Stimulated activated CD4-positive, alpha-beta T cell treated with anti-CD3 and anti-CD28 coated beads, Interleukin-2, amount 100 ng/mL, for 24 hours (primary cell): ENCODE results near the gene AUTS2.
"Not testable (repeated sequence)": the region's sequence is repeated elsewhere in the genome, so short reads cannot be mapped to it uniquely, and the experiment has no call there.

ENCODE experiments used
- DNase-seq, 2 donors: peaks; one replicate each; pipeline ENCODE4 v3.0.0-alpha.2; 2020

AUTS2 gene

GRCh38 chr7:70579397-70580097, 981.3 kb downstream of the AUTS2 start:
- no peak for DNase-seq

DNA sequence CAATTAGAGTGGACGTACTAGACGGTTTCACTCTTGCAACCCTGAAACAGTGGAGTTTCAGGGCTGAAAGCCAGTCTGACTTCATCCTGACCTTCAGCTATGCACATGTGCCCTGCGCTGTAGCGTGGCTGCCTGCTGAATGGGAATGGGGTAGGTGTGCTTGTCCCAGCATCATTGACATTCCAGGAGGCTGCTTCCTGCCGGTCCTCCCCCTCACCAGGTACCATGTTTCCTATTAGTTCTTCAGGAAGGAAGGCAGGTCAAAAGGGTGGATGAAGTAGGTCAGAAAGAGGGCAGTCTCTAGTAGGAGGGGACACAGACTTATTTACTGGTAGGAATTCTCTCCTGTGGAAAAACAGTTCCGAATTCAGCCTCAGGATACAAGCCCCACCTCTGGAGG, 981.9 kb downstream of the AUTS2 start:
- DNase-seq: no peak

GRCh38 chr7:70582927-70583895, 984.9 kb downstream of the AUTS2 start:
- no peak for DNase-seq

GRCh38 chr7:70583965-70584883, 985.9 kb downstream of the AUTS2 start:
- DNase-seq: no peak

- no peak for DNase-seq
Measured at GRCh38 chr7:70585071-70585470, 986.8 kb downstream of the AUTS2 start.

- no peak for DNase-seq
Measured at GRCh38 chr7:70586822-70587221, 988.5 kb downstream of the AUTS2 start.

DNA sequence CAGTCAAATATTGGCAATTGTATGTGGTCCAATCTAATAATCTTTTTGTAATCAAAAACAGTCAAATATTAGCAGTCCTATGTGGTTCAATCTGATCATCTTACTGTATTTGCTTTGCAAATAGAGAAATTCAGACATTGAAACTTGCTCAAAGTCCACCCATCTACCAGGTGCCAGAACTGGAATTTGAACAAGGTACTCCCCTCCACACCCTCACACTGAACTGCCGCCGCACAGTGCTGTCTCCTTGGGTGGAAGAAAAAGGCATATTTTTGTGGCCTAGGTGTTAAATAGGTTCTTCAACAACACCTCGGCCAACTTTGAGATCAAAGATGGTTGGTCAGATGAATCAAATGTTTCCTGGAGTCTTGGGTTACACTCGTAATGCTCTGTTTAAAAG, 989.5 kb downstream of the AUTS2 start:
- DNase-seq: no peak

DNA sequence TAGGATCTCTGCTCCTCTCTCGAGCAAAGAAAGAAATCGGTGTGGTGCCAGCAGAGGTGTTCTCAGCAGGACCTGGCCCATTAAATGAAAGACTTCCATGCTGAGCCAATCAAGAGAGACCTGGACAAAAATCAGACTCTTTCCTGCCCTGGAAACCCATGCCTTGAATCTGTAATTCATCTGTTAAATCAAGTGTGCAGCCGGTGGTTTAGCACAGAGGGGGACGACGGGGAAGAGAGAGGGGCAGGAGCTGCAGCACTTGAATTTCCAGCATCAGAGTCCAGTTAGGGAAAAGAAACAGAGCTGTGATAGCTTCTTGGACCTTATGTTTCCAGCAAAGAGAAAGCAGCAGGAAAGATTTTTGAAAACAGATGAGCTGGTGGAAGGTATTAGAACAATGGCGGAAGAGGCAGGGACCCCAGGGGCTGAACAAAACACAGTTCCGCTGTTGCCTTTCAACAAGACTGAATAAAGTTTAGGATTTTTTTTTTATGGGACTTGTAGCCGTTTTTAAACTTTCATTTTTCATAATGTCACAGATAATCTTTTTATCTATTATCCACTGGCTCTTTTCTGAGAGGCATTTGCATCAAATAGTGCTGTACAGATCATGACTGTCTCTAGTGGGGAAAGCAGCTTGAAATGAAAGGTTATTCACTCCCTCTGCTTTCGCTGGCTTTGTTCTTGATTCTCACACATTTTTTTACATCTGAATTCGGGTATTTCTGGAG, 990.1 kb downstream of the AUTS2 start:
- no peak for DNase-seq

- DNase-seq: no peak
Measured at GRCh38 chr7:70589010-70589409, 990.7 kb downstream of the AUTS2 start.

GRCh38 chr7:70589590-70589989, 991.3 kb downstream of the AUTS2 start:
- DNase-seq: no peak

DNA sequence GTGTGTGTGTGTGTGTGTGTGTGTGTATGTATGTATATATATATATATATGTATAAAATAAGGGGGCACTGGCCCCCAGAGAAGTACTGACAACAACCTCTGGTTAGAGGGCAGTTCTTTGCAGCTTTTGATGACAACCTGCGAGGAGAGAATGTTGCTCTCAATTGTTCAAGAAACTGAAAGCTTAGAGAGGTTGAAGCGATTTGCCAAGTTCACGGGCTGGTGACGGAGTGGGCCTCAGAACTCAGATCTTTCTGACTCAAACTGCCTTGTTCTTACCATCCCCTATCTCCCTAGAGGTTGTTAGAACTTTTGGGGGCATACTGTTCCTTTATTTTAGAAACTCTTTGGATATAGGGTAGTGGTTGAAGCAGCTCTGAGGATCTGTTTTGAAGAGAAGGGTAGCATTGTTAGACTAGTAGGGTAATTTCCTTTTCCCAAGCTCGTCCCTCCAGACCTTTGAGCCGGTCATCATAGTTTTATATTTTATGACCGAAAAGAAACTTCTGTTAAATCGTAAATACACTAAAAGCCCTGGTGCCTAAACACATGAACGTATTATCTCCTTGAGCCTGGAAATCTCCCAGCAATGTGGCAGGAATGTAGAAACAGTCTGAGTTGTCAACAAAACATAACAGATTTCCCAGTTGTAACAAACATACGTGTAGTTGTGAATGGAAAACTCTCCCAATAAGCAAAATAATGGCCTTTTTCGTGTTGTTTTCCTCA, 992.0 kb downstream of the AUTS2 start:
- no peak for DNase-seq

GRCh38 chr7:70591643-70592042, 993.4 kb downstream of the AUTS2 start:
- DNase-seq: no peak

GRCh38 chr7:70592171-70592570, 993.9 kb downstream of the AUTS2 start:
- no peak for DNase-seq

DNA sequence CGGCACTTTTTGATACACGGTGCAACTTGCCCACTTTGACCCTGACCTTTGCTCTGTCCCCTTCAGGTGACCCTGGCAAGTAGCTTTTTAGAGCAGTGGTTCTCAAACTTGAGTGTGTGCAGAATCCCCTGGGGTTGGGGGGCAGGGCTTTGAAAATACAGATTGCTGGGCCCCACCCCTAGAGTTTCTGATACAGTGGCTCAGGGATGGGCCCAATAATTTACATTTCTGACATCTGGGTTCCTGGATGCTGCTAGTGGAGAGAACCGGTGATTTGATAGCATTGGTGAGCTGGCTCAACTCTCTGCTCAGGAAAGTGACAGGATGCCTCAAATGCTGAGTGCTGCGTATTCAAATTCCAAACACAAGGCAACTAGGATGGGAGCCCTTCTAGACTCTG, 995.9 kb downstream of the AUTS2 start:
- no peak for DNase-seq

GRCh38 chr7:70594885-70595284, 996.6 kb downstream of the AUTS2 start:
- not testable (repeated sequence) for DNase-seq

DNA sequence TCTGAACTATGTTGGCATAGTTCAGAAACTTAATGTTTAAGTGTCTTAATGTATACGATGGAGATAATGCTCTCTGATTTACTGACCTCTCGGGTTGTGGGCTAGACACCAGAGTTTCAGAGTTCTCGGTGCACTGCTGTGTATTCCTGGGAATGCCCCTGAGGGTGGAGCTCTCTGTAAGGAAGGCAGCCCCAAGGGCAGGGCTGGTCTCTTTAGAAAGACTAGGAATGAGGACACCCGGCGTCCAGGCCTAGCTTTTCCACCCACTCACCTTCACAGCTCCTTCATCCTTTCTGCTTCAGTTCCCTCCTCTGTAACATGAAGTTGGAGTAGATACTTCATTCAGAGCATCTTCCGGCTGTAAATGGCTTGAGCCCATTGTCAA, 997.1 kb downstream of the AUTS2 start:
- no peak for DNase-seq

DNA sequence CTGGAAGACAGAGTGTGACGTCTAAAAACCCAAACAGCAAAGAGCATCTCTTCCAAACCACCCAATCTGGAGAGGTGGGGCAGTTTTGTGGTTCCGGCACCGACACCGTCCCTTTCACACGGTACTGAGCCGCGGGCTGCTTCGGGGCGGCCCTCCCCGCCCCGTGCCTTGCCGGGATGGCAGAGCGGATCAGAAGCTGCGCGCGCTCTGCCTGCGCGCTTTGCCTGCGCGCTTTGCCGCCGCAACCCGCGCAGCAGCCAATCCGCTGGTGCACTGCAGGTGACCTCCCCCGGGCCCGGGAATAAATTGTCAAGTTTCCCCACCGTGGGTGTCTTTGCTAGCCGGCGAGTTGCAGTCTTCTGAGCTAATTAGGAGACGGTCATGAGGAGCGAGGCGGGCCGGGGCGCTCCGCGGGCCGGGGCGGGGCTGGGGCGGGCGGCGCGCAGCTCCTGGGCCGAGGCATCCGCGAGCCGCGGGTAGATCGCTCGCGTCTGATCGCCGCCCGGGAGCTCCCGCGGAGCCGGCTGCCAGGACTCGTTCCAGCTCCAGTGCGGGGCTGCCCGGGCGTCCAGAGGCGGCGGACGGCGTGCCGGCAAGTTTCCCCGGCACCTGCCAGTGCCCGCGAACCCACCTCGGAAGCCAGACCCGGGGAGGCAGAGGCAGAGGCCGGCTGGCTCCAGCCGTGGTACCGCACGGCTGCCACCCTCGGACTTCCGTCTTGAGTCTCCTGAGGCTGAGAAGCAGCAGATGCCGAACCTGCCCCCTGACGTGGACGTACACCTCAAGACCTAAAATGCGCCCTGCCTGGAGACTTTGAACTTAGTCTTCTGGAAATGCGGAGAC, 997.7 kb downstream of the AUTS2 start:
- DNase-seq: peak; percentile 16 to 19

- no peak for DNase-seq
Measured at GRCh38 chr7:70596598-70596913, 998.3 kb downstream of the AUTS2 start.

DNA sequence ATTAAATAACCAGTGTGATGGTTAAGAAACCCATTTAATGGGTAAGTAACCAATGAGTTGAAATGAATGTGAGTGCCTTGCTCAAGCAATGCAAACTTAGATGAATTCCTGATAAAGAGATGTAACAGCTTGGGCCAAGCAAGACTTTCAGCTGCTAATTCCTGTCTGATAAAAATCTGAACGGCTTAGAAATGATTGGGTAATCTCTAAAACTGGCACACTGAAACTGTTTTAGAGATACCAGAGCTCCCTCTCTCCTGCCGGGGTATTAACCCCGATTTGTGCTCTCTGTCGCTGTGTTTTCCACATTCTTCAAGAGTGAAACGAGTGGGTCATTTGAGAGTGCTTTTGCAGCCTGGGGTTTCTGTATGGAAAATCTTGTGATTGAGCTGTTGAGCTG, 998.8 kb downstream of the AUTS2 start:
- no peak for DNase-seq

DNA sequence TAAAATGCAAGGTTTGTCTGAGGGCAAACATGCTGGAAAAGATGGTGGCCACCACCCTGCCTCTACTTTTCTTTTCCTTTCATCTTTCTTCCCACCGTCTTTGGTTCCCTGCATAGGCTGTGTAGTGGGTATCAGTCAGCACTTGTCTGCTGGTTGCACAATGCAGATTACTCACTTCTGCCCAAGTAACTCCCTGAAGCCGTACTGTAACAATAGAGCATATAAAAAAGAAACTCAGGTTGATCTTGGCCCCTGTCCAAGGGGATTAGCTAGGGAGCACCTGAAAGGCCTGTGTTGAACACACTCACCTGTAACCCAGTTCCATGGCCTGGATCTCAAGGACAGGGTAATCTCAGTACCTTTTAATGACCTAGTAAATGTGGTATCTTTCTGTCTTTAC, 1000.7 kb downstream of the AUTS2 start:
- DNase-seq: no peak
